Stimulated activated CD8-positive, alpha-beta memory T cell treated with anti-CD3 and anti-CD28 coated beads, Interleukin-15, amount 100 ng/mL, for 1 hour (primary cell): ENCODE measurements around the gene LIPG.

Experiments
- DNase-seq: peaks from one replicate; pipeline ENCODE4 v3.0.0-alpha.2; 2020; ENCODE audit warnings: low read depth

The LIPG gene

GRCh38 chr18:49638891-49639557, 77.2 kb downstream of the LIPG start:
- DNase-seq: no peak

- DNase-seq: no peak
Measured at GRCh38 chr18:49639643-49640391, 78.0 kb downstream of the LIPG start.

GRCh38 chr18:49640741-49641140, 78.9 kb downstream of the LIPG start:
- DNase-seq: no peak

GRCh38 chr18:49645196-49645595, 83.3 kb downstream of the LIPG start:
- no peak for DNase-seq

- no peak for DNase-seq
Measured at GRCh38 chr18:49645841-49646351, 84.0 kb downstream of the LIPG start.

- DNase-seq: no peak
Measured at GRCh38 chr18:49646873-49647272, 85.0 kb downstream of the LIPG start.

GRCh38 chr18:49647496-49648168, 85.8 kb downstream of the LIPG start:
- no peak for DNase-seq

- DNase-seq: no peak
Measured at GRCh38 chr18:49648326-49648725, 86.5 kb downstream of the LIPG start.
